Naive thymus-derived CD8-positive, alpha-beta T cell (primary cell): Measurements from ENCODE around the gene KRT16. TPM values are rescaled to one million over a fixed set of nuclear protein-coding genes. Genes with fewer than 3 reads are reported as not detected.
"Not testable (repeated sequence)": the region's sequence is repeated elsewhere in the genome, so short reads cannot be mapped to it uniquely, and the experiment has no call there.

Source experiments
- ATAC-seq, 2 donors: fragments of 150-1000 bp; cut with Tn5 transposase in 1 of 2; sonication (Bioruptor Pico), chemical (Tn5 transposase) in 1 of 2; 1 replicate in 1 of 2; 2 replicates in 1 of 2; pipeline ENCODE4 v1.10.0; 2021; ENCODE audit warnings: mild to moderate bottlenecking in 2 of 2, moderate library complexity in 2 of 2
- POLR2A ChIA-PET: fragments of 350-600 bp; sonication (Branson Sonifier 250); formaldehyde crosslinking; loops from one replicate; lab custom pipeline; 2021; ENCODE audit warnings: antibody characterized with exemption; lab: Charles Lee
- DNase-seq, 10 donors: peaks; one replicate each; pipeline versions ENCODE4 v3.0.0 to v3.0.0-alpha.2; 2020 to 2022
- H3K27ac Mint-ChIP-seq, 10 donors: one replicate each; pipeline ENCODE4 v1.8.0; 2020 to 2022; ENCODE audit warnings: mild to moderate bottlenecking in 10 of 10, mixed read lengths in 10 of 10, moderate library complexity in 4 of 10, inconsistent platforms in 1 of 10
- H3K27me3 Mint-ChIP-seq, 5 donors: one replicate each; pipeline ENCODE4 v1.8.0; 2021 to 2022; ENCODE audit warnings: mixed read lengths in 5 of 5
- H3K36me3 Mint-ChIP-seq, 3 donors: one replicate each; pipeline ENCODE4 v1.8.0; 2020 to 2022; ENCODE audit warnings: mixed read lengths in 3 of 3, mild to moderate bottlenecking in 2 of 3, inconsistent platforms in 1 of 3
- H3K4me1 Mint-ChIP-seq, 4 donors: one replicate each; pipeline ENCODE4 v1.8.0; 2021 to 2022; ENCODE audit warnings: mixed read lengths in 4 of 4
- H3K4me3 Mint-ChIP-seq, 10 donors: one replicate each; pipeline ENCODE4 v1.8.0; 2020 to 2022; ENCODE audit warnings: mild to moderate bottlenecking in 10 of 10, mixed read lengths in 10 of 10, moderate library complexity in 6 of 10, inconsistent platforms in 1 of 10
- H3K9me3 Mint-ChIP-seq, 9 donors: one replicate each; pipeline ENCODE4 v1.8.0; 2020 to 2022; ENCODE audit warnings: mixed read lengths in 9 of 9, mild to moderate bottlenecking in 3 of 9, inconsistent platforms in 1 of 9, moderate library complexity in 1 of 9
- polyA plus RNA-seq, 3 donors: library from polyadenylated mRNA; unstranded; fragments of 300-500 nt; fragmentation: Illumina TruSeq; gene quantifications; one replicate each; pipeline ENCODE4 v1.2.3, GENCODE V29; 2021
- total RNA-seq, 8 experiments: library from RNA in 2 of 8; stranded (reverse) in 2 of 8; gene quantifications; one replicate each; pipeline ENCODE4 v1.2.3 and lab custom pipeline; 2021 to 2026

Gene KRT16
- total and polyA plus RNA-seq, 5 experiments from 2014 or later, result not detected

DNA sequence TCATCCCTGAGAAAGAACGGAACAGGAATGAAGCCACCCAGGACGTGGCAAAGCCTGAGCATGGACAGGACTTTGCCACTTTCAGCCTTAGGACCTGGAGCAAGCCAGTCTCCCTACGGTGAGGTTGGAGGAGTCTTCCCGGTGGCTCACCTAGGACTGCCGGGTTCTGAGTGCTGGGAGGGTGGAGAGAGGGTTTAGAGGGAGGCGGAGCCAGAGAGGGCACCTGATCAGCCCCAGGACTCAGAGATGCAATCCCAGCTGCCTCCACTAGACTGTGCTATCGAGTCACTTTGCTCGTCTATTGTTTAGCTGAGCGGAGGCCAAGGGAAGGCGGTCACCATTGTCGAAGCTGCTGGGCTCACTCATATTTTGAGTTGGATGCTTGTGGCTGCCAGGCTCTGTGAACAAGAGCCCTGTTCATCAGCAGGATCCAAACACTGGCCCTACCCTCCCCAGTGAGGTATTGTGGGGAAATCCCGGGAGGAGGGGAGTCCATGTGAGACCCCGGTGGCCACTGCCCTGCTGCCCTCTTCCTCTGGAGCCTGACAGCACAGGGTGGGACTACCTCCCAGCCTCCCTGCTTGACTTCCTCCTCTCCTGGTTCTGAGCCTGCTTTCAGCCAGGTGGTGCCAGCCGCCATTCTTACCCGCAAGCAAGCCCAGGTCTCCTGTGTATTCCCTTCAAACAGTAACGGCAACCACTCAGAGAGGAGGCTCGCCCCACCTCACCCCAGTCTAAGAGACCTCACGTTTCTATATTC, 32.9 kb downstream of the KRT16 start:
- H3K36me3 Mint-ChIP-seq, result peaks cover 0 to 5% (median 0%) of the 10 kb centered on the region in 3 donors
- H3K27ac Mint-ChIP-seq, result peak overlapping the region in 1 of 10 donors; percentile 47
- H3K9me3 Mint-ChIP-seq, result no peaks in the 10 kb centered on the region
- POLR2A ChIA-PET, result no interaction called here
- ATAC-seq, result peak; percentile 61 to 73
- DNase-seq, result peak; percentile 14 to 70 (median 33)
- no peak overlapping the region for H3K4me3 Mint-ChIP-seq
- peaks cover 0 to 6% (median 0%) of the 10 kb centered on the region in 4 donors for H3K4me1 Mint-ChIP-seq
- peaks cover 18 to 97% (median 59%) of the 10 kb centered on the region in 5 donors for H3K27me3 Mint-ChIP-seq

DNA sequence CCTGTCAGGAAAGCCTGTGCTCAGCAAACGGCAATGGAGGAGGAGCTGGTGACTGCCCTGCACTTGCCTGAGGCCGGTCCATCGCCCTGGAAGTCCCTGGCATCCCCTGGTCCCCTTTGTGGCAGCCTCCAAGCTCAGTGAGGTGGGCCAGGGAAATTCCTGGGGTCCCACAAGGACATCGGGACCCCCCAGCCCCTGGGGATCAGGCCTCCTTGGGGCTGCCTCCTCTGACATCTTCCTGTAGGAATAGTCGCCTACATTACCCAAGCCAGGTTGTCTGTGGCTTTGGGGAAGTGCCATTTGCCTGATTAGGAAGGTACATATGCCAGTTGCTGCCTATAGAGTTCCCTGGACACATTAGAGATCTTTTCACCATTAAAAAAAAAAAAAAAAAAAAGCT, 33.6 kb downstream of the KRT16 start:
- Mint-ChIP-seq H3K4me1 (peaks cover 0 to 6% (median 0%) of the 10 kb centered on the region in 4 donors), H3K9me3 (no peaks in the 10 kb centered on the region), H3K4me3 (no peak overlapping the region), H3K27me3 (peaks cover 17 to 95% (median 56%) of the 10 kb centered on the region in 5 donors), H3K36me3 (peaks cover 0 to 5% (median 0%) of the 10 kb centered on the region in 3 donors), H3K27ac (no peak overlapping the region)
- ATAC-seq (no peak), DNase-seq (no peak)
- POLR2A ChIA-PET, result no interaction called here

DNA sequence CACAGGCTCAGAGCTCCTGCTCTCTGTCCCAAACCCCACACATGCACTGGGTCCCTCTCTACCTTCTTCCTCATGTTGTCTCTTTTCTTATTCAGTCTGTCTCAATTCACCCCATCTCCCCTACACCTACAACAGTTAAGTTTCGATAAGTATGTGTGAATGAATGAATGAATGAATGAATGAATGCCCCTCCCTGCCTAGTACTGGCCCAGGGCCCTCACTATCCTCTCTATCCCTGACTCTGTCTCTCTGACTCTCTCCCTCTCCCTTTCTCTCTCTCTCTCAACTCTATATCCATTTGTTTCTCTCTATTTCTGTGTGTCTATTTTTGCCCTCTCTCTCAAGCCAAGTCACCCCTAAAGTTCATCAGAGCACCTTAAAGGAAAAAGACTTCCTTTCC, 34.0 kb downstream of the KRT16 start:
- DNase-seq, result no peak
- Mint-ChIP-seq H3K27me3 (peaks cover 19 to 95% (median 55%) of the 10 kb centered on the region in 5 donors), H3K4me1 (peaks cover 0 to 6% (median 0%) of the 10 kb centered on the region in 4 donors), H3K36me3 (peaks cover 0 to 5% (median 0%) of the 10 kb centered on the region in 3 donors), H3K9me3 (peaks cover 0 to under 1% (median 0%) of the 10 kb centered on the region in 9 donors), H3K4me3 (no peak overlapping the region), H3K27ac (no peak overlapping the region)
- POLR2A ChIA-PET, result no interaction called here
- ATAC-seq, result no peak

DNA sequence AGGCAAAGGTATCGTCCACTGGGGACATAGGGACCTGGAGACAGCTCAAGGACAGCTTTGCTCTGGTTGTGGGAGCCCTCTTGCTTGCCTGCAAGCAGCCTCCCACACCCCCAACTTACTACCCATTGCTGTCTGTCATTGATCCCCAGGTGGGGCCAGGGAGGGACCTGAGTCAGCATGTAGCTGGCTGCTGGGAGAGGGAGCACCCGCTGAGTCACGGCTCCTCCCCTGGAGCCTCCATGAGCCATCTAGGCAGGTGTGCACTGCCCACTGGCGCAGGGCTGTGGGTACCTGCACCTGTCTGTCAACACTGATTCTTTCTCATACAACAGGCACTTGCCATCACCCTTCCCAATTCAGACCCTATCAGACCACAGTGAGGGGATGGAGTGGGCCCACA, 35.8 kb downstream of the KRT16 start:
- H3K9me3 Mint-ChIP-seq, H3K36me3 Mint-ChIP-seq, H3K27ac Mint-ChIP-seq, POLR2A ChIA-PET, ATAC-seq, DNase-seq, H3K4me1 Mint-ChIP-seq, H3K4me3 Mint-ChIP-seq: not testable (repeated sequence)
- H3K27me3 Mint-ChIP-seq, result peaks cover 23 to 95% (median 55%) of the 10 kb centered on the region in 5 donors

DNA sequence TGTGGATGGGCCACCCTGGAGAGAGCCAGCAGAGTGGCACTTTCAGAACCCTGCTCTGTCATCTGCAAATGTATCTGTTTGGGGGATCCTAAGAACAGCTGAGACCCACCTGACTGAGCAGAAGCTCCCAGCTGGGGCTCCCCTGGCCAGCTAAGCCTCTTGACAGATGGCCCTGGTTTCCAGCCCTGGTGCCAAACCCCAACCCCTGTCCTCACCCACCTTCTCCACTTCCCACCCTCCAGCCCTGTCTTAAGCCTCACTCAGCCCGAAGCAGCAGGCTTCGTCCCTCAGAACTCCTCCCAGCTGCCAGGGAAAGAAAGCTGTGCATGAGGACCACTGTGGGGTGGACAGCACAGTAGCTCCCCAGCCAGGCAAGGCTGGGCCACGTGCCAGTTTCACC, 37.2 kb downstream of the KRT16 start:
- ATAC-seq, result no peak
- Mint-ChIP-seq H3K4me1 (peaks cover 0 to under 1% (median 0%) of the 10 kb centered on the region in 4 donors), H3K9me3 (peaks cover 0 to 2% (median 0%) of the 10 kb centered on the region in 9 donors), H3K27ac (no peak overlapping the region), H3K27me3 (peaks cover 26 to 95% (median 57%) of the 10 kb centered on the region in 5 donors), H3K4me3 (no peak overlapping the region), H3K36me3 (peaks cover 0 to 5% (median 2%) of the 10 kb centered on the region in 3 donors)
- POLR2A ChIA-PET, result no interaction called here
- DNase-seq, result no peak

DNA sequence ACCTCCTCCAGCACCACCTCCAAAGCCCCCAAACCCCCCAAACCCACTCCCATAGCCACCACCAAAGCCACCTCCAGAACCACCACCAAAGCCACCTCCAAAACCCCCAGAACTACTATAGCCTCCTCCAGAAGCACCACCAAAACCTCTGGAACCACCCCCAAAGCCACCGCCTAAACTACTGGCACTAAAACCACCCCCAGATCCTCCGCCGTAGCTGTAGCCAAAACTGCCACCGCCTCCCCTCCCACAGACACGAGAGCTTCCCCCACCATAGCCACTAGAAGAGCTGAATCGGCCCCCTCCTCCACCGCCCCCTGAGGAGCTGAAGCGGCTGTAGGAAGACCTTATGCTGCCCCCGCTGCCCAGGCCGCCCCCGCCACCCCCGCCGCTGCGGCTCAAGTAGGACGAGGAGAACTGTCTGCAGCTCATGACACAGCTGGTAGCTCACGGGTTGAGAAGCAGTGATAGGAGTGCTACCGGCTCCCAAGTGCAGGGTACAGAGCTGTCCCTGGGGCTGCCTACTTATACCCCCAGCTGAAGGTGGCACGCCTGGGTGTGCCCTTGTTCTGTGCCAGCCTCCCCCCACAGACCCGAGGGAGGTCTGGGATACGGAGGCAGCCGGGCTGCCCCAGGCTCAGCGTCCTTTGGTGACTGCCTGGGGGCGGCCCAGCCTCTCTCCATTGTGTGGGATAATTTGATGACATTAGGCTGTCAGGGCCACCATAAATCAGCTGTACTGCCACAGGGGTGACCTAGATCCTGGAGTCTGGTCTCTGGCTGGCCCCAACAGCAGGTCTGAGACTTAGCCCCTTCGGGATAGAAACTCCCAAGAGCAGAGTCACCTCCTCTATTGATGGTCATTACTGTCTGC, 40.8 kb downstream of the KRT16 start, which contains the start of gene KRT9:
Gene KRT9, minus strand, starts transcription at position 499 of the 874 bp plus-strand sequence. Its CDS starts 67 bp downstream, at position 432.
- Mint-ChIP-seq H3K4me1 (peaks cover 9 to 17% (median 12%) of the 10 kb centered on the region in 4 donors), H3K27ac (no peak within 1 kb of the TSS)
- no peak for DNase-seq

DNA sequence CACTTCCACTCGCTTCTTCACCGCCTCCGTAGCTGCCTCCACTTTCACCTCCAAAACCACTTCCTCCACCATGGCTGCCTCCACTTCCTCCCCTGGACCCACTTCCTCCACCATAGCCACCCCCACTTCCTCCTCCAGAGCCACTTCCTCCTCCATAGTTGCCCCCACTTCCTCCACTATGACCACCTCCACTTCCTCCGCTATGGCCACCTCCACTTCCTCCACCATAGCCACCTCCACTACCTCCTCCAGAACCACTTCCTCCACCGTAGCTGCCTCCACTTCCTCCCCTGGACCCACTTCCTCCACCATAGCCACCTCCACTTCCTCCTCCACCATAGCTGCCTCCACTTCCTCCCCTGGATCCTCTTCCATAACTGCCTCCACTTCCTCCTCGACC, 45.2 kb downstream of the KRT16 start:
- peak in 1 of 2 donors; percentile 78 for ATAC-seq

More for the DNA sequence above, 40.8 kb downstream of the KRT16 start, which contains the start of gene KRT9:
- peaks cover 15 to 66% (median 44%) of the 10 kb centered on the region in 5 donors for H3K27me3 Mint-ChIP-seq
- POLR2A ChIA-PET, result no interaction called here
- no peak within 1 kb of the TSS for H3K4me3 Mint-ChIP-seq
- H3K9me3 Mint-ChIP-seq, result peaks cover 0 to 15% (median 10%) of the 10 kb centered on the region in 9 donors
- no peak for ATAC-seq
- H3K36me3 Mint-ChIP-seq, result peaks cover 0 to 2% (median 0%) of the 10 kb centered on the region in 3 donors

DNA sequence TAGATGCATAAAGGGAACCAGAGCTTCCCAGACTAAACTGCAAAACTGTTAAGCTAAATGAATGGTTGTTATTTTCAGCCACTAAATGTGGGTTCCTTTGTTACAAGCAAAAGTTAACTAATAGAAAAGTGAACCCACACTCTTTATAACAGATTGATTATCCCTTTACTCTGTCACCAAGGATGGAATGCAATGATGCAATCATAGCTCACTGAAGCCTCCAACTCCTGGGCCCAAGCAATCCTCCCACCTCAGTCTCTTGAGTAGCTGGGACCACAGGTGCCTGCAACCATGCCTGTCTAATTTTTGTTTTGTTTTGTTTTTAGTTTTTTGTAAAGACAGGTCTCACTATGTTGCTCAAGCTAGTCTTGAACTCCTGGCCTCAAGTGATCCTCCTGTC, 47.2 kb downstream of the KRT16 start:
- Mint-ChIP-seq H3K36me3 (peaks cover 0 to under 1% (median 0%) of the 10 kb centered on the region in 3 donors), H3K4me1 (peaks cover 12 to 25% (median 16%) of the 10 kb centered on the region in 4 donors), H3K27ac (peak overlapping the region in 1 of 10 donors; percentile 18), H3K4me3 (no peak overlapping the region), H3K27me3 (peaks cover 15 to 39% (median 29%) of the 10 kb centered on the region in 5 donors), H3K9me3 (peaks cover 0 to 15% (median 10%) of the 10 kb centered on the region in 9 donors)
- DNase-seq, result no peak
- POLR2A ChIA-PET, result interaction anchor here (0.6 kb wide), 1 partner anchor 144 kb away, joined by 4 read pairs; no protein-coding TSS in a partner anchor
- ATAC-seq, result no peak

More for the DNA sequence above, 45.2 kb downstream of the KRT16 start:
- DNase-seq, result peak in 5 of 10 donors; percentile 10 to 38 (median 30)
- peak overlapping the region in 9 of 10 donors; percentile 68 to 91 (median 87) for H3K27ac Mint-ChIP-seq
- POLR2A ChIA-PET, result no interaction called here
- H3K36me3 Mint-ChIP-seq, result peaks cover 0 to 2% (median 0%) of the 10 kb centered on the region in 3 donors
- peaks cover 12 to 25% (median 16%) of the 10 kb centered on the region in 4 donors for H3K4me1 Mint-ChIP-seq
- peaks cover 0 to 15% (median 10%) of the 10 kb centered on the region in 9 donors for H3K9me3 Mint-ChIP-seq
- H3K27me3 Mint-ChIP-seq, result peaks cover 14 to 46% (median 30%) of the 10 kb centered on the region in 5 donors
- peak overlapping the region in 4 of 10 donors; percentile 22 to 46 (median 39) for H3K4me3 Mint-ChIP-seq

DNA sequence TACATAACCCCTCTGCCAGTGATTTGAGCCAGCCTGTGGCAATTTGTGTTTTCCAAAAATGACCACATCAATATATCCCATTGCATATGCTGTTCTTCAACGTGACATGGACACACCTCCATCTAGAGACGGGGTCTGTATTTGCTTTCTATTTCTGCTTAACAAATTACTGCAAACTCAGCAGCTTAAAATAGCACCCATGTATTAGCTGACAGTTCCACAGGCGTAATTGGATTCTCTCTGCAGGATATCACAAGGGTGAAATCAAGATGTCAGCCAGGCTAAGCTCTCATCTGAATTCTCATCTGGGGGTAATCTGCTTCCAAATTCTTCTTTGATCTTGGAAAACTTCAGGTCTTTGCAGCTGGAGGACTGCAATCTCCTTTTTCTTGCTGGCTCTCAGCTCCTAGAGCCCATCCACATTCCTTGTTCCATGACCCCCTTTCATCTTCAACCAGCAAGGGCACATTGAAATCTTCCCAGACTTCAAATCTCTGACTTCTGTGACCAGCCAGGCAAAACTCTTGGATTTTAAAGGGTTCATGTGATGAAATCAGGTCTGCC, 48.9 kb downstream of the KRT16 start:
- H3K4me3 Mint-ChIP-seq, result no peak overlapping the region
- H3K27ac Mint-ChIP-seq, result no peak overlapping the region
- peaks cover 17 to 49% (median 35%) of the 10 kb centered on the region in 5 donors for H3K27me3 Mint-ChIP-seq
- ATAC-seq (no peak), DNase-seq (no peak)
- H3K9me3 Mint-ChIP-seq, result peaks cover 0 to 13% (median 10%) of the 10 kb centered on the region in 9 donors
- peaks cover 12 to 21% (median 14%) of the 10 kb centered on the region in 4 donors for H3K4me1 Mint-ChIP-seq
- no peaks in the 10 kb centered on the region for H3K36me3 Mint-ChIP-seq
- POLR2A ChIA-PET, result no interaction called here

DNA sequence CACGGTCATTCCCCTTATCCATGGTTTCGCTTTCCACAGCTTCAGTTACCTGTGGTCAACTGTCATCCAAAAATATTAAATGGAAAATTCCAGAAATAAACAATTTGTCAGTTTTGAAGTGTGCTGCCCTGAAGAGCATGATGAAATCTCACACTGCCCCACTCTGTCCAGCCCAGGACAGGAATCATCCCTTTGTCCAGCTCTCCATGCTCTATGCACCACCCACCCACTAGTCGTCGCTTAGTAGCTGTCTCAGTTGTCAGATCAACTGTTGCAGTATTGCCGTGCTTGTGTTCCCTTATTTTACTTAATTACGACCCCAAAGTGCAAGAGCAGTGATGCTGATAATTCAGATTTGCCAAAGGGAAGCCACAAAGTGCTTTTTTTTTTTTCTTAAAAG, 51.0 kb downstream of the KRT16 start:
- Mint-ChIP-seq H3K27ac (no peak overlapping the region), H3K27me3 (peaks cover 28 to 69% (median 46%) of the 10 kb centered on the region in 5 donors)
- POLR2A ChIA-PET, result no interaction called here

More for the DNA sequence above, 51.0 kb downstream of the KRT16 start:
- H3K4me1 Mint-ChIP-seq, result peaks cover under 1 to 6% (median 3%) of the 10 kb centered on the region in 4 donors
- no peak overlapping the region for H3K4me3 Mint-ChIP-seq
- H3K9me3 Mint-ChIP-seq, result no peaks in the 10 kb centered on the region
- ATAC-seq (no peak), DNase-seq (no peak)
- H3K36me3 Mint-ChIP-seq, result no peaks in the 10 kb centered on the region
